ENCODE results near the gene MAGI1. TPM values are rescaled to one million over a fixed set of nuclear protein-coding genes. Genes with fewer than 3 reads are reported as not detected.

MAGI1 gene
- total and polyA plus RNA-seq, 7 experiments from 2014 or later: 0.39 TPM; not detected in 6

- DNase-seq: no peak
- H3K36me3 Mint-ChIP-seq: no peaks in the 10 kb centered on the region
- no peak overlapping the region for H3K27ac ChIP-seq (ENCODE audit: low read depth, low read length)
- ChIA-PET CTCF (no interaction called here), POLR2A (no interaction called here)
- no peaks in the 10 kb centered on the region for H3K4me1 Mint-ChIP-seq
- H3K9me3 ChIP-seq (ENCODE audit: control insufficient read depth in 2 of 3, low read length in 3 of 3): no peaks in the 10 kb centered on the region
- intact Hi-C loops (cut with micrococcal nuclease): no loop called here
- H3K27me3 Mint-ChIP-seq: no peaks in the 10 kb centered on the region
- H3K36me3 ChIP-seq (ENCODE audit: control insufficient read depth in 2 of 3, insufficient read depth in 3 of 3, low read length in 3 of 3): no peaks in the 10 kb centered on the region
- no peak overlapping the region for H3K27ac Mint-ChIP-seq
- no peak for ATAC-seq
- H3K4me1 ChIP-seq (ENCODE audit: control insufficient read depth in 2 of 2, insufficient read depth in 2 of 2, low read length in 2 of 2): no peaks in the 10 kb centered on the region
- H3K9me3 Mint-ChIP-seq: peaks cover 0 to 5% (median 0%) of the 10 kb centered on the region in 11 donors
- H3K27me3 ChIP-seq (ENCODE audit: control insufficient read depth in 2 of 2, insufficient read depth in 2 of 2, low read length in 2 of 2): no peaks in the 10 kb centered on the region
- no peak overlapping the region for H3K4me3 Mint-ChIP-seq
- H3K4me3 ChIP-seq (ENCODE audit: low read length): no peak overlapping the region
These were observed 637.8 kb downstream of the MAGI1 start for GRCh38 chr3:65400899-65401298.

DNA sequence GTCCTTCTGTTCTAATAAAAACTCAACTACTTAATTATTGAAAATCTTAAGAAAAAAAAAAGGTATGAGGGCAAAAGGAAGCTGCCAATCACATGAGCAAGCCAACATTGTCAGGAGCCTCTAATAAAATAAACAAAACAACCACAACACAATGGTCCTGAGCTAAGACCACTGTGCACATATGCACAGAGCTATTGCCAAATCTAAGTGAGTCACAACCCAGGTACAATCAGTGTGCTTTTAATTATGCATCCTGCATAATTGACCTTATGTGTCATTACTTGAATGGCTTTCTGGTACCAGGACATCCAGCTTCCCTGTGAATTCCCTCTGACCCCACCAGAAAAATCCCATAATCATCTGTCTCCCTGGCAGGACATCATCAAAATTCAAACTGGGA is 639.8 kb downstream of the MAGI1 start:
- intact Hi-C loops (cut with micrococcal nuclease): no loop called here
- no peaks in the 10 kb centered on the region for H3K4me1 Mint-ChIP-seq
- Histone ChIP-seq H3K9me3 (ENCODE audit: control insufficient read depth in 2 of 3, low read length in 3 of 3) (no peaks in the 10 kb centered on the region), H3K27ac (ENCODE audit: low read depth, low read length) (no peak overlapping the region), H3K4me3 (ENCODE audit: low read length) (no peak overlapping the region), H3K36me3 (ENCODE audit: control insufficient read depth in 2 of 3, insufficient read depth in 3 of 3, low read length in 3 of 3) (no peaks in the 10 kb centered on the region), H3K4me1 (ENCODE audit: control insufficient read depth in 2 of 2, insufficient read depth in 2 of 2, low read length in 2 of 2) (no peaks in the 10 kb centered on the region), H3K27me3 (ENCODE audit: control insufficient read depth in 2 of 2, insufficient read depth in 2 of 2, low read length in 2 of 2) (no peaks in the 10 kb centered on the region)
- DNase-seq (no peak), ATAC-seq (no peak)
- ChIA-PET CTCF (no interaction called here), POLR2A (no interaction called here)
- no peaks in the 10 kb centered on the region for H3K36me3 Mint-ChIP-seq
- H3K9me3 Mint-ChIP-seq: peaks cover 0 to 7% (median 2%) of the 10 kb centered on the region in 11 donors
- no peak overlapping the region for H3K4me3 Mint-ChIP-seq
- peaks cover 0 to 4% (median 0%) of the 10 kb centered on the region in 5 donors for H3K27me3 Mint-ChIP-seq
- H3K27ac Mint-ChIP-seq: no peak overlapping the region

DNA sequence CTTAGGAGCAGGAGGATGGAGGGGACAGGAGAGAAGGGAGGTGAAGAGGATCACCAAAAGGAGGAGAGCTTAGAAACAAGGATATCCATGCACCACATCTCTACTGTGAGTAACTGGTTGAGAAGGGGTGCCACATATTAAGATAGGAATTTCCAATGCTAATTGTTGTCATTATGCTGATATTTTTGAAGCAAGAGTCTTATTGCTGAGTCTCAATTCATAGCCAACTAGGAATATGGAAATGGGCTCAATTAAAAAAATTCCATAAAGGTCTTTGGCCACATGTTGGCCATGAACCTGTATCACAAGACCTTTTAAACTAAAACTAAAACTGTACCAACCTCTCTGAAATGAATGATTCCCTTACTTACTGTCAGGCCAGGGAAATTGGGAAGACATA is 642.6 kb downstream of the MAGI1 start:
- Mint-ChIP-seq H3K4me1 (no peaks in the 10 kb centered on the region), H3K27me3 (peaks cover 0 to 4% (median 0%) of the 10 kb centered on the region in 5 donors), H3K9me3 (peaks cover 0 to 8% (median 4%) of the 10 kb centered on the region in 11 donors), H3K4me3 (peak overlapping the region in 1 of 10 donors; percentile 30), H3K36me3 (no peaks in the 10 kb centered on the region), H3K27ac (no peak overlapping the region)
- DNase-seq (no peak), ATAC-seq (no peak)
- H3K36me3 ChIP-seq (ENCODE audit: control insufficient read depth in 2 of 3, insufficient read depth in 3 of 3, low read length in 3 of 3): no peaks in the 10 kb centered on the region
- no peak overlapping the region for H3K27ac ChIP-seq (ENCODE audit: low read depth, low read length)
- intact Hi-C loops (cut with micrococcal nuclease): no loop called here
- no peaks in the 10 kb centered on the region for H3K4me1 ChIP-seq (ENCODE audit: control insufficient read depth in 2 of 2, insufficient read depth in 2 of 2, low read length in 2 of 2)
- ChIA-PET CTCF (no interaction called here), POLR2A (no interaction called here)
- no peaks in the 10 kb centered on the region for H3K27me3 ChIP-seq (ENCODE audit: control insufficient read depth in 2 of 2, insufficient read depth in 2 of 2, low read length in 2 of 2)
- H3K9me3 ChIP-seq (ENCODE audit: control insufficient read depth in 2 of 3, low read length in 3 of 3): no peaks in the 10 kb centered on the region
- no peak overlapping the region for H3K4me3 ChIP-seq (ENCODE audit: low read length)

DNA sequence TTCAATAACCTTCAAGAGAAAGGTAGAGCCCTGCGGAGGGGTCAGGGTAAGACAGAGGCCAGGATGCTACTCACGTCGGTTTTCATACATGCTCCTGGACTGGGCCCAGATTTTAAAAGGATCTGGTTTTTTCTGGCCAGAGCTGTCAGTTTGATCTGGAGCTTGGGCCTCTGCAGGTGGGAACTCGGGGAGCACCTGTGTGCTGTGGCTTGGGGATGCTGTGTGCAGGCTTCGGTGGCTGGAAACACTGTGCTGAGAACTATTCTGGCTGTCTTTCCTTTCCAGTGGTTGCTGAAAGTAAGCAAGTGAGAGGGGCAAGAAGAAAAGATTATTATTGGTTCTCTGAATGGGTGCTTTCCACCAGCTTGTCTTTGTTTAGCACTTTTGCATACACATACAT is 647.6 kb downstream of the MAGI1 start:
- H3K4me1 ChIP-seq (ENCODE audit: control insufficient read depth in 2 of 2, insufficient read depth in 2 of 2, low read length in 2 of 2): no peaks in the 10 kb centered on the region
- Mint-ChIP-seq H3K27ac (no peak overlapping the region), H3K9me3 (peaks cover 0 to 10% (median 4%) of the 10 kb centered on the region in 11 donors), H3K4me3 (no peak overlapping the region), H3K36me3 (no peaks in the 10 kb centered on the region), H3K27me3 (peaks cover 0 to 4% (median 0%) of the 10 kb centered on the region in 5 donors), H3K4me1 (no peaks in the 10 kb centered on the region)
- DNase-seq (no peak), ATAC-seq (no peak)
- ChIA-PET CTCF (no interaction called here), POLR2A (no interaction called here)
- no peaks in the 10 kb centered on the region for H3K36me3 ChIP-seq (ENCODE audit: control insufficient read depth in 2 of 3, insufficient read depth in 3 of 3, low read length in 3 of 3)
- H3K27me3 ChIP-seq (ENCODE audit: control insufficient read depth in 2 of 2, insufficient read depth in 2 of 2, low read length in 2 of 2): no peaks in the 10 kb centered on the region
- intact Hi-C loops (cut with micrococcal nuclease): no loop called here
- no peak overlapping the region for H3K4me3 ChIP-seq (ENCODE audit: low read length)
- H3K27ac ChIP-seq (ENCODE audit: low read depth, low read length): no peak overlapping the region
- H3K9me3 ChIP-seq (ENCODE audit: control insufficient read depth in 2 of 3, low read length in 3 of 3): no peaks in the 10 kb centered on the region

GRCh38 chr3:65385805-65386204 is 652.9 kb downstream of the MAGI1 start:
- peaks cover 0 to 11% (median 4%) of the 10 kb centered on the region in 11 donors for H3K9me3 Mint-ChIP-seq
- H3K27ac Mint-ChIP-seq: no peak overlapping the region
- H3K4me3 ChIP-seq (ENCODE audit: low read length): no peak overlapping the region
- no peaks in the 10 kb centered on the region for H3K36me3 ChIP-seq (ENCODE audit: control insufficient read depth in 2 of 3, insufficient read depth in 3 of 3, low read length in 3 of 3)
- no peak for DNase-seq
- intact Hi-C loops (cut with micrococcal nuclease): no loop called here
- ChIA-PET POLR2A (no interaction called here), CTCF (no interaction called here)
- no peaks in the 10 kb centered on the region for H3K4me1 Mint-ChIP-seq
- H3K27ac ChIP-seq (ENCODE audit: low read depth, low read length): no peak overlapping the region
- H3K36me3 Mint-ChIP-seq: no peaks in the 10 kb centered on the region
- ATAC-seq: no peak
- H3K4me3 Mint-ChIP-seq: no peak overlapping the region
- no peaks in the 10 kb centered on the region for H3K9me3 ChIP-seq (ENCODE audit: control insufficient read depth in 2 of 3, low read length in 3 of 3)
- no peaks in the 10 kb centered on the region for H3K4me1 ChIP-seq (ENCODE audit: control insufficient read depth in 2 of 2, insufficient read depth in 2 of 2, low read length in 2 of 2)
- peaks cover 0 to 4% (median 0%) of the 10 kb centered on the region in 5 donors for H3K27me3 Mint-ChIP-seq
- H3K27me3 ChIP-seq (ENCODE audit: control insufficient read depth in 2 of 2, insufficient read depth in 2 of 2, low read length in 2 of 2): no peaks in the 10 kb centered on the region

GRCh38 chr3:65381496-65382010 is 657.2 kb downstream of the MAGI1 start:
- Histone ChIP-seq H3K27me3 (ENCODE audit: control insufficient read depth in 2 of 2, insufficient read depth in 2 of 2, low read length in 2 of 2) (no peaks in the 10 kb centered on the region), H3K27ac (ENCODE audit: low read depth, low read length) (no peak overlapping the region), H3K36me3 (ENCODE audit: control insufficient read depth in 2 of 3, insufficient read depth in 3 of 3, low read length in 3 of 3) (no peaks in the 10 kb centered on the region), H3K4me3 (ENCODE audit: low read length) (no peak overlapping the region), H3K4me1 (ENCODE audit: control insufficient read depth in 2 of 2, insufficient read depth in 2 of 2, low read length in 2 of 2) (no peaks in the 10 kb centered on the region), H3K9me3 (ENCODE audit: control insufficient read depth in 2 of 3, low read length in 3 of 3) (no peaks in the 10 kb centered on the region)
- Mint-ChIP-seq H3K36me3 (no peaks in the 10 kb centered on the region), H3K4me1 (no peaks in the 10 kb centered on the region), H3K9me3 (peaks cover 0 to 17% (median 2%) of the 10 kb centered on the region in 11 donors), H3K27me3 (peaks cover 0 to 4% (median 0%) of the 10 kb centered on the region in 5 donors), H3K27ac (no peak overlapping the region), H3K4me3 (no peak overlapping the region)
- no peak for ATAC-seq
- ChIA-PET POLR2A (no interaction called here), CTCF (no interaction called here)
- intact Hi-C loops (cut with micrococcal nuclease): no loop called here
- no peak for DNase-seq

- intact Hi-C loops (cut with micrococcal nuclease): no loop called here
- Histone ChIP-seq H3K27me3 (ENCODE audit: control insufficient read depth in 2 of 2, insufficient read depth in 2 of 2, low read length in 2 of 2) (no peaks in the 10 kb centered on the region), H3K27ac (ENCODE audit: low read depth, low read length) (no peak overlapping the region), H3K36me3 (ENCODE audit: control insufficient read depth in 2 of 3, insufficient read depth in 3 of 3, low read length in 3 of 3) (no peaks in the 10 kb centered on the region), H3K4me1 (ENCODE audit: control insufficient read depth in 2 of 2, insufficient read depth in 2 of 2, low read length in 2 of 2) (no peaks in the 10 kb centered on the region), H3K4me3 (ENCODE audit: low read length) (no peak overlapping the region), H3K9me3 (ENCODE audit: control insufficient read depth in 2 of 3, low read length in 3 of 3) (no peaks in the 10 kb centered on the region)
- ChIA-PET CTCF (no interaction called here), POLR2A (no interaction called here)
- H3K27ac Mint-ChIP-seq: no peak overlapping the region
- no peaks in the 10 kb centered on the region for H3K4me1 Mint-ChIP-seq
- no peak overlapping the region for H3K4me3 Mint-ChIP-seq
- H3K9me3 Mint-ChIP-seq: peaks cover 0 to 17% (median 4%) of the 10 kb centered on the region in 11 donors
- H3K27me3 Mint-ChIP-seq: peaks cover 0 to under 1% (median 0%) of the 10 kb centered on the region in 5 donors
- no peaks in the 10 kb centered on the region for H3K36me3 Mint-ChIP-seq
- ATAC-seq: no peak
- DNase-seq: no peak
These were observed 659.5 kb downstream of the MAGI1 start for GRCh38 chr3:65379223-65379622.

Measured in naive thymus-derived CD4-positive, alpha-beta T cell (primary cell).